ENCODE measurements around the gene PLA2G6. TPM values are rescaled to one million over a fixed set of nuclear protein-coding genes. Genes with fewer than 3 reads are reported as not detected.
A peak's percentile ranks its signal among the peaks of the same experiment; 100 is the strongest.

Gene PLA2G6
- total and polyA plus RNA-seq, 9 of the 15 experiments (the other 6 are each of a cell fraction or from before 2014, with no cell fraction given): 0.11 to 12.2 (median 9.7) TPM

GRCh38 chr22:38181453-38182200 is at the start of gene PLA2G6 (continued):
- TF ChIP-seq, protein P1, sequence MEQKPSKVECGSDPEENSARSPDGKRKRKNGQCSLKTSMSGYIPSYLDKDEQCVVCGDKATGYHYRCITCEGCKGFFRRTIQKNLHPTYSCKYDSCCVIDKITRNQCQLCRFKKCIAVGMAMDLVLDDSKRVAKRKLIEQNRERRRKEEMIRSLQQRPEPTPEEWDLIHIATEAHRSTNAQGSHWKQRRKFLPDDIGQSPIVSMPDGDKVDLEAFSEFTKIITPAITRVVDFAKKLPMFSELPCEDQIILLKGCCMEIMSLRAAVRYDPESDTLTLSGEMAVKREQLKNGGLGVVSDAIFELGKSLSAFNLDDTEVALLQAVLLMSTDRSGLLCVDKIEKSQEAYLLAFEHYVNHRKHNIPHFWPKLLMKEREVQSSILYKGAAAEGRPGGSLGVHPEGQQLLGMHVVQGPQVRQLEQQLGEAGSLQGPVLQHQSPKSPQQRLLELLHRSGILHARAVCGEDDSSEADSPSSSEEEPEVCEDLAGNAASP (IDR thresholded peaks at IDR 0.05): no peak
- no peak for TF ChIP-seq ZNF253 (CRISPR knock-in tag; conservative IDR thresholded peaks at IDR 0.05)
- TF ChIP-seq, protein P2, sequence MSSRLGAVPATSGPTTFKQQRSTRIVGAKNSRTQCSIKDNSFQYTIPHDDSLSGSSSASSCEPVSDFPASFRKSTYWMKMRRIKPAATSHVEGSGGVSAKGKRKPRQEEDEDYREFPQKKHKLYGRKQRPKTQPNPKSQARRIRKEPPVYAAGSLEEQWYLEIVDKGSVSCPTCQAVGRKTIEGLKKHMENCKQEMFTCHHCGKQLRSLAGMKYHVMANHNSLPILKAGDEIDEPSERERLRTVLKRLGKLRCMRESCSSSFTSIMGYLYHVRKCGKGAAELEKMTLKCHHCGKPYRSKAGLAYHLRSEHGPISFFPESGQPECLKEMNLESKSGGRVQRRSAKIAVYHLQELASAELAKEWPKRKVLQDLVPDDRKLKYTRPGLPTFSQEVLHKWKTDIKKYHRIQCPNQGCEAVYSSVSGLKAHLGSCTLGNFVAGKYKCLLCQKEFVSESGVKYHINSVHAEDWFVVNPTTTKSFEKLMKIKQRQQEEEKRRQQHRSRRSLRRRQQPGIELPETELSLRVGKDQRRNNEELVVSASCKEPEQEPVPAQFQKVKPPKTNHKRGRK (tag; IDR thresholded peaks at IDR 0.05): no peak
- no peak for TF ChIP-seq ZNF76 (CRISPR knock-in tag; IDR thresholded peaks at IDR 0.05; ENCODE audit: borderline replicate concordance)
- TF ChIP-seq PCBP1 (IDR thresholded peaks at IDR 0.05; ENCODE audit: low read depth, low read length, poor library complexity, severe bottlenecking): no peak
- no peak for TF ChIP-seq HNRNPL (IDR thresholded peaks at IDR 0.05; ENCODE audit: low read depth, low read length)
- no peak for TF ChIP-seq TFAM (CRISPR knock-in tag; conservative IDR thresholded peaks at IDR 0.05)
- TF ChIP-seq RBM22 (IDR thresholded peaks at IDR 0.05; ENCODE audit: low read depth, low read length, poor library complexity, severe bottlenecking): no peak
- no peak for TF ChIP-seq CAMTA2 (CRISPR knock-in tag; conservative IDR thresholded peaks at IDR 0.05)
- TF ChIP-seq, protein P3, sequence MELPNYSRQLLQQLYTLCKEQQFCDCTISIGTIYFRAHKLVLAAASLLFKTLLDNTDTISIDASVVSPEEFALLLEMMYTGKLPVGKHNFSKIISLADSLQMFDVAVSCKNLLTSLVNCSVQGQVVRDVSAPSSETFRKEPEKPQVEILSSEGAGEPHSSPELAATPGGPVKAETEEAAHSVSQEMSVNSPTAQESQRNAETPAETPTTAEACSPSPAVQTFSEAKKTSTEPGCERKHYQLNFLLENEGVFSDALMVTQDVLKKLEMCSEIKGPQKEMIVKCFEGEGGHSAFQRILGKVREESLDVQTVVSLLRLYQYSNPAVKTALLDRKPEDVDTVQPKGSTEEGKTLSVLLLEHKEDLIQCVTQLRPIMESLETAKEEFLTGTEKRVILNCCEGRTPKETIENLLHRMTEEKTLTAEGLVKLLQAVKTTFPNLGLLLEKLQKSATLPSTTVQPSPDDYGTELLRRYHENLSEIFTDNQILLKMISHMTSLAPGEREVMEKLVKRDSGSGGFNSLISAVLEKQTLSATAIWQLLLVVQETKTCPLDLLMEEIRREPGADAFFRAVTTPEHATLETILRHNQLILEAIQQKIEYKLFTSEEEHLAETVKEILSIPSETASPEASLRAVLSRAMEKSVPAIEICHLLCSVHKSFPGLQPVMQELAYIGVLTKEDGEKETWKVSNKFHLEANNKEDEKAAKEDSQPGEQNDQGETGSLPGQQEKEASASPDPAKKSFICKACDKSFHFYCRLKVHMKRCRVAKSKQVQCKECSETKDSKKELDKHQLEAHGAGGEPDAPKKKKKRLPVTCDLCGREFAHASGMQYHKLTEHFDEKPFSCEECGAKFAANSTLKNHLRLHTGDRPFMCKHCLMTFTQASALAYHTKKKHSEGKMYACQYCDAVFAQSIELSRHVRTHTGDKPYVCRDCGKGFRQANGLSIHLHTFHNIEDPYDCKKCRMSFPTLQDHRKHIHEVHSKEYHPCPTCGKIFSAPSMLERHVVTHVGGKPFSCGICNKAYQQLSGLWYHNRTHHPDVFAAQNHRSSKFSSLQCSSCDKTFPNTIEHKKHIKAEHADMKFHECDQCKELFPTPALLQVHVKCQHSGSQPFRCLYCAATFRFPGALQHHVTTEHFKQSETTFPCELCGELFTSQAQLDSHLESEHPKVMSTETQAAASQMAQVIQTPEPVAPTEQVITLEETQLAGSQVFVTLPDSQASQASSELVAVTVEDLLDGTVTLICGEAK (IDR thresholded peaks at IDR 0.05): no peak
- TF ChIP-seq, protein P3 (CRISPR knock-in tag; IDR thresholded peaks at IDR 0.05): no peak
- TF ChIP-seq MEIS2 (IDR thresholded peaks at IDR 0.05; ENCODE audit: partially characterized antibody): peak; percentile 11
- no peak for TF ChIP-seq ZNF174 (CRISPR knock-in tag; IDR thresholded peaks at IDR 0.05)
- TF ChIP-seq FOXM1 (IDR thresholded peaks at IDR 0.05; ENCODE audit: low read depth): no peak
- no peak for TF ChIP-seq FOXM1 (CRISPR knock-in tag; IDR thresholded peaks at IDR 0.05; ENCODE audit: low read depth)
- TF ChIP-seq ARNT (IDR thresholded peaks at IDR 0.05): no peak

Data from K562 (cell line).